Activated CD4-positive, alpha-beta T cell treated with anti-CD3 and anti-CD28 coated beads, Interleukin-2, Interleukin-4, amounts not matched to agents 100 ng/mL and 50 ng/mL, durations not matched to agents 16 hours and 8 hours (primary cell): ENCODE data around the gene CYP4A11.
"Not testable (repeated sequence)": the region's sequence is repeated elsewhere in the genome, so short reads cannot be mapped to it uniquely, and the experiment has no call there.

Source experiments
- DNase-seq: peaks from one replicate; pipeline ENCODE4 v3.0.0-alpha.2; 2020; ENCODE audit warnings: low spot score

CYP4A11 gene, protein sequence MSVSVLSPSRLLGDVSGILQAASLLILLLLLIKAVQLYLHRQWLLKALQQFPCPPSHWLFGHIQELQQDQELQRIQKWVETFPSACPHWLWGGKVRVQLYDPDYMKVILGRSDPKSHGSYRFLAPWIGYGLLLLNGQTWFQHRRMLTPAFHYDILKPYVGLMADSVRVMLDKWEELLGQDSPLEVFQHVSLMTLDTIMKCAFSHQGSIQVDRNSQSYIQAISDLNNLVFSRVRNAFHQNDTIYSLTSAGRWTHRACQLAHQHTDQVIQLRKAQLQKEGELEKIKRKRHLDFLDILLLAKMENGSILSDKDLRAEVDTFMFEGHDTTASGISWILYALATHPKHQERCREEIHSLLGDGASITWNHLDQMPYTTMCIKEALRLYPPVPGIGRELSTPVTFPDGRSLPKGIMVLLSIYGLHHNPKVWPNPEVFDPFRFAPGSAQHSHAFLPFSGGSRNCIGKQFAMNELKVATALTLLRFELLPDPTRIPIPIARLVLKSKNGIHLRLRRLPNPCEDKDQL

DNA sequence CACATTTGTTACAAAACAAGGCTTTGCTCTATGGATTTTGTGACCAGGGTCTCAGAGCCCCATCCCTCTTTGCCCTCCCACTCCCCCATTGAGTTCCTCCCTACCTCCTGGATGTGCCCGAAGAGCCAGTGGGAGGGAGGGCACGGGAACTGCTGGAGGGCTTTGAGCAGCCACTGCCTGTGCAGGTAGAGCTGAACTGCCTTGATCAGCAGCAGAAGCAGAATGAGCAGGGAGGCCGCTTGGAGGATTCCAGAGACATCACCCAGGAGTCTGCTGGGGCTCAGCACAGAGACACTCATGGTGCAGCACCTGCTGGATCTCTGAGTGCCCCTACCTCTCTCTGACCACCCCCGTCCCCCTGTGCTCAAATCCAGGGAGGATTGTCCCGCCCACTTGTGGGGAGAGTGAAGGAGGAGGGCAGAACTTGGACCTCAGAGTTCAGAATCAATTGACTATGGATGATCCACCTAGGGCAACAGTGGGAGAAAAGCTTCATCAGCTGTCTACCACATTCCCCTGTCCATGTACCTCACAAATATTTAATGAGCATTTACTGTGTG lies at the start of gene CYP4A11:
TSS of gene CYP4A11 (minus strand) at position 342 of the 560 bp plus-strand sequence. CDS start at position 299, 43 bp downstream.
- no peak for DNase-seq

DNA sequence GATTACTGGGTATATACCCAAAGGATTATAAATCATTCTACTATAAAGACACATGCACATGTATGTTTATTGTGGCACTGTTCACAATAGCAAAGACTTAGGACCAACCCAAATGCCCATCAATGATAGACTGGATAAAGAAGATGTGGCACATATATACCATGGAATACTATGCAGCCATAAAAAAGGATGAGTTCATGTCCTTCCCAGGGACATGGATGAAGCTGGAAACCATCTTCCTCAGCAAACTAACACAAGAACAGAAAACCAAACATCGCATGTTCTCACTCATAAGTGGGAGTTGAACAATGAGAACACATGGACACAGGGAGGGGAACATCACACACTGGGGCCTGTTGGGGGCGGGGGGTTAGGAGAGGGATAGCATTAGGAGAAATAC lies 49.3 kb upstream of the CYP4A11 start:
- DNase-seq = not testable (repeated sequence)

DNA sequence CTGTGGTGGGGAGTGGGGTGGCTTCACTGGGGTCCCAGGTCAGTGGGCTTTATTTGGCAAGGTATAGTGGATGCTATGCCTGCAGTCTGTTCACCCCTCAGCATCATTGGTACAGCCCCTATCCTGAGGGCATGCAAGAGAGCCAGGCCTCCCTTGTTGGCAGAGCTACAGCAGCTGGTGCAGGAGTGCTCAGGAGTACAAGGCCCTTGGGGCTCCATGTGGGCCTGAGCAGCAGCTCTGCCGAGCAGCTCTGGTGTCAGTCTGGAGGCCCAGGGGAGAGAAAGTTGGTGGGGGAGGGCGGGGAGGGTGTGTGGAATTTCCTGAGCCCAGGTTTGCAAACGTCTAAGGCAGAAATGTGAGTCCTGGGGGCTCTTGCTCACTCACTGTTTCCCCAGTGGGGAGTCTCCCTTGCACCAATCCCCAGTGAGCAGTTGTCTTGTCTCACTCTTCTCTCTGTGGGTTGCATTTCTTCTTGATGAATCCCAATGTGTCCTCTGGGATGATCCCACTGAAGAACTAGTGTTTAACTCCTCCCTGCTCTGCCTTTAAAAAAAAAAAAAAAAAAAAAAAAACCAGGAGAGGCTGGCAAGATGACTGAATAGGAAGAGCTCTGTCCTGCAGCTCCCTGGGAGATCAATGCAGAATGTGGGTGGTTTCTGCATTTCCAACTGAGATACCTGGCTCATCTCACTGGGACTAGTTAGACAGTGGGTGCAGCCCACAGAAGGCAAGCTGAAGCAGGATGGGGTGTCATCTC lies 42.7 kb upstream of the CYP4A11 start:
- DNase-seq = no peak

DNA sequence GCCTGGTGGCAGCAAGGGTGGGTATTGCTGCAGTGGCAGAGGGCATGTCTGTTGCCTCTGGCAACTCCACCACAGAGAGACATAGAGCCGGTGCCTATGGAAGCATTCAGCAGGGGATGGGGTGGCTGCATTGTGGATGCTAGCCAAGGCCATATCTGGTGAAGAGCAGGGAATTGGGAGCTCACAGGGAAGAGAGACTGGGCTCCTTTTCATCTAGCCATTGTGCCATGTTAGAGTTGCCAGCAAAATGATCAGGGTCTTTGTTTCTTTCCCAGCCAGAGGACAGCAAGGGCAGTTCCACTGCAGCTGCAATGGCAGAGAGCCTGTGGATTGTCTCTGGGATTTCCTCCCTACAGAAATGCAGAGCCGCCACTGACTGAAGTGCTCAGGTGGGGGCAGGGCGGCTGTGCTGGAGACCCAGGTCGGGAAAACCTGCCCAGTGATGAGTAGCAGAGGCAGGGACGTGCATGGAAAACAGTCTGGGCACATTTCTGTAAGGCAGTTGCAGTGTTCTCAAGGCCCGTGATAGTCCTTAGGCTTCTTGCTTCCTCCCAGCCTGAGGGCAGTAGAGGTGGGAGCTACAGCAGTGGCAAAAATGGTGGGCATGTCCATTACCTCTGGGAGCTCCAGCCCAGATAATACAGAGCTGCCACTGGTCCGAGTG lies 42.0 kb upstream of the CYP4A11 start:
- no peak for DNase-seq

DNA sequence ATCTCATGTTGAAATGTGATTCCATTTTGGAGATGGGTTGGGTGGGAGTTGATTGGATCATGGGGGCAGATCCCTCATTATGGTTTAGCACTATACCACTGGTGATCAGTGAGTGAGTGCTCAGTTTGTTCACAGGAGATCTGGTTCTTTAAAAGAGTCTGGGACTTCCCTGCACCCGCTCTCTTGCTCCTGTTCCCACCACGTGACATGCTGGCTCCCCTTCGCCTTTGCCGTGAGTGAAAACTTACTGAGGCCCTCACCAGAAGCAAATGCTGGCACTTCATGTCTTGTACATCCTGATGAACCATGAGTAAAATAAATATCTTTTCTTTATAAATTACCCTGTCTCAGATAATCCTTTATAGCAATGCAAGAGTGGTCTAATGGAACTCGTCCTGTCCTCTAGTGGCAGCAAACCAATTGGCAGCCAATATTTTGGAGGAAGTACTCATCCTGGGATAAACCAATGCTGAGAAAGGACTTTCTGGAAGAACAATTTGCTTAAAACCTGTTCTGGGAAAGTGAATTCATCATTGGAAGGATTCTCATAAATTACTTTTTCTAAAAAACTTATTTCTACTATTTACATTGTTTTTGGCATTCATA lies 27.8 kb upstream of the CYP4A11 start:
- DNase-seq = no peak

DNA sequence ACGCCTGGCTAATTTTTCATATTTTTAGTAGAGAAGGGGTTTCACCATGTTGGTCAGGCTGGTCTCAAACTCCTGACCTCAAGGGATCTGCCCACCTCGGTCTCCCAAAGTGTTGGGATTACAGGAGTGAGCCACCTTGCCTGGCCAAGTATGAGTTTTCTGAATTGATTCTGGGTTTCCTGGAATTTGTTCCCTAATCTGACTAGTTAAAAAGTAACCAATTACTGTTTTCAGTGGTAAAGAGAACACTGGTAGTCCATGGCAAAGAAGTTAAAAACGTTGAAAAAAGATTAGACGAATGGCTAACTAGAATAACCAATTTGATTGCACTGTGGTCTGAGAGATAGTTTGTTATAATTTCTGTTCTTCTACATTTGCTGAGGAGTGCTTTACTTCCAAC lies 21.0 kb upstream of the CYP4A11 start:
- DNase-seq = not testable (repeated sequence)

DNA sequence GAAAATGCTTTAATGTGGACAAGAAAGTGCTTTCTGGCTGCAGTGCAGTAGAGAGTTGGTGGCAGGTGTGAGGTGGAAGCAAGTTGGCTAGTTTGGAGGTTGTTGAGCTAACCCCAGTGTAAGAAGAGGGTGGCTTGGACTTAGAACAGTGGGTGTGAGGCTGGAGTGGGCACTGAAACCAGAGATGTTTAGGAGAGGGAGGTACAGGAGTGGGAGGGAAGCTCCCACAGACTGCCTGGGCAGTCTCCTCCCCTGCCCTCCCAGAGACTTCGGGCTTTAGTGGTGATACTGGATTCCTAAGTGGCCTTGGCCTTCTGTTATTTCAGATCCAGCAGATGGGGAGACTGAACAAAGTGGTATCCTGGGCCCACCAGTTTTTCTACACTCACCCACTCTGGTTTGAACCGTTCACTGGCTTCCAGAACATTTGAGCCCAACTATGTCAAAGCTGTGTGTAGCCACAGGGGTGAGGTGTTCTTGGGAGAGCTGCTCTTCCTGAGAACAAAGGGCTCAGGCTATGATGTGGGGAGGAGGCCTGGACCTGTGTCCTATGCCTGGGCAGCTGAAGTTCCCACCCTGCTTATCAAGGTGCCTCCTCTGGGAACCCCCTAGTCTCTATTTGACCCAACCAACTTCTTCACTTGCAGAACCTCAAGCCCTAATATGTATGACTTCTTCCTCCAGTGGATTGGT lies 19.9 kb upstream of the CYP4A11 start:
- no peak for DNase-seq

DNA sequence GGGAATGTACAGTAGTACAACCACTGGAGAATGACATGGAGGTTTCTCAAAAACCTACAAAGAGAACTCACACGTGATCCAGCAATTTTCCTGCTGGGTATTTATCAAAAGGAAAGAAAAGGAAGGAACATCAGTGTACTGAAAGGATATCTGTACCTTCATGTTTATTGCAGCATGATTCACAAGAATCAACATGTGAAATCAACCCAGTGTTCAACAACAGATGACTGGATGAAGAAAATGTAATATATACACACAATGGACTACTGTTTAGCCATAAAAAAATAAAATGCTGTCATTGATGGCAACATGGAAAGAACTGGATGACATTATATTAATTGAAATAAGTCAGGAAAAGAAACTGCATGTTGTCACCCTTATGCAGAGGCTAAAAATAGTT lies 19.0 kb upstream of the CYP4A11 start:
- no peak for DNase-seq

DNA sequence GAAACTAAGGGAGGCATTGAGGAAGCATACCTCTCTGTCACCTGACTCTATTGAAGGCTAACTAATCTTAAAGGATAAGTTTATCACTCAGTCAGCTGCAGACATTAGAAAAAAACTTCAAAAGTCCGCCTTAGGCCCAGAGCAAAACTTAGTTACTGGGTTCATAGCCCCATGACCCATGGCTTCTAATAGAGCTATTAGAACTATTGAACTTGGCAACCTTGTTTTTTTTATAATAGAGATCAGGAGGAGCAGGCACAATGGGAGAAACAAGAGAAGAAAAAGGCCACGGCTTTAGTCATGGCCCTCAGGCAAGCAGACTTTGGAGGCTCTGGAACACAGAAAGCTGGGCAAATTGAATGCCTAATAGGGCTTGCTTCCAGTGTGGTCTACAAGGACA lies 13.8 kb upstream of the CYP4A11 start:
- DNase-seq = not testable (repeated sequence)

DNA sequence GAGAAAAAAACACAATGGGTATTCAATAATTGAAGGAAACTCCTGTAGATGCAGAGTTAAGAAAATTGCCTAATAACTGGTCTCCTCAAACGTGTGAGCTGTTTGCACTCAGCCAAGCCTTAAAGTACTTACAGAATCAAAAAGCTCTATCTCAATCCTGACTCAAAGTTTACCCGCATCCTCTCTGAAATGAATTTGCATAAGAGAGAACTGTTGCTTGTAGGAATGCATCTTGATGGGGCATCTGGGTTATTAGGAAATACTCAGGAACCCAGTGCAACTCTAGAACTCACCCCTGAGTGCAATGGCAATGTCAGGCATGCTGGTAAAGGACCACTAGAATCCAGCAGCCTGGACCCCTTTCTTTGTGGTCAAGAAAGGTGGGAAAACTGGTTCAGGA lies 12.6 kb upstream of the CYP4A11 start:
- not testable (repeated sequence) for DNase-seq

DNA sequence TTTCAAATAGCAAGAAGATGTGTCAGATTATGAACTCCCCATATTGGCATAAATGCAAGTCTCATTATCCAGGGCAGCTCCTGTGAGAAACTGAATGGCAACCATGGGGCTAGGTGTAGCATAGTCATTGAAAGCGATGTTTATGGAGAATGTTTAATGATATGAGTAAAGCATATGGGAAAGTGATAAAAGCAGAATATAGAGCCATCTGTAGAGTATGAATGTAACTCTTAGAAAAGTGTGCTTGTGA lies 8.1 kb upstream of the CYP4A11 start:
- DNase-seq = not testable (repeated sequence)

DNA sequence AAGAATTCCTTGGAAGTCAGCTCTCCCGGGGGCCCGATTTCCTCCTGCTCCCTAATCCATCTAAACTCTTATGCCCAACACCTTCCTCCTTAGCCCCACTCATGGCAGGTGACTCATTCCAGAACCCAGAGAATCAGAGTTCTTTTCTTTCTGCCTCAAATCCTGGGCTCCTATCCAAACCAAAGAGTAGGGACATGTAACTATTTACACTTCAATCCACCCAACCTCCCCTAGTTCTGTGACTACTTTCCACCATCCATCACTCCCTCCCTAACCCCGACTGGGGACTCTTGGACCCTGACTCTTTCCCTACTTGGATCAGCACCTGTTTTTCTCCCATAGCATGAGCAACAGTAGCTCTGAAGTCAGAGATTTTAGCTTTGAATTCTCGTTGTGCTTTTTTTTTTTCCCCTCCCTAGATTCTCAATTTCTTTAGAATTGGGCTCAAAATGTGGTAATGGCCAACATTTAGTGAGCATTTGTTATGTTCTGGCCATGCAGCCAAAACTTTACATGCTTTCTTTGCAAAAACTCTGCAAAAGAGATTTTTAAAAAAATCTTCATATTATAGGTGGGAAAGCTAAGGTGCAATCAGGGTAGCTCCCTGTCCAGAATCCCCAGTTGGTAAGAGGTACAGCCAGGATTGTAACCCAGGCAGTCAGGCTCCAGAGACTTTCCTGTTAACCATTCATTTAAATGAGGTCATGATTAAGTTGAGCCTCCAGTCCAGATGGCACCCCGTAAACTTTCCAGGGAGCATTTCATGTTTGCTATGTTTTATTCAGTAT lies 7.5 kb upstream of the CYP4A11 start:
- DNase-seq = no peak

DNA sequence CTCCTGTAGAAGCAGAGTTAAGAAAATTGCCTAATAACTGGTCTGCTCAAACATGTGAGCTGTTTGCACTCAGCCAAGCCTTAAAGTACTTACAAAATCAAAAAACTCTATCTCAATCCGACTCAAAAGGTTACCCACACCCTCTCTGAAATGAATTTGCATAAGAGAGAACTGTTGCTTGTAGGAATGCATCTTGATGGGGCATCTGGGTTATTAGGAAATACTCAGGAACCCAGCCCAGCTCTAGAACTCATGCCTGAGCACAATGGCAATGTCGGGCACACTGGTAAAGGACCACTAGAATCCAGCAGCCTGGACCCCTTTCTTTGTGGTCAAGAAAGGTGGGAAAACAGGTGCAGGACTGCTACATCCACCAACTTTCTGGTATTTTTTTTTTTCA lies 6.4 kb upstream of the CYP4A11 start:
- not testable (repeated sequence) for DNase-seq

DNA sequence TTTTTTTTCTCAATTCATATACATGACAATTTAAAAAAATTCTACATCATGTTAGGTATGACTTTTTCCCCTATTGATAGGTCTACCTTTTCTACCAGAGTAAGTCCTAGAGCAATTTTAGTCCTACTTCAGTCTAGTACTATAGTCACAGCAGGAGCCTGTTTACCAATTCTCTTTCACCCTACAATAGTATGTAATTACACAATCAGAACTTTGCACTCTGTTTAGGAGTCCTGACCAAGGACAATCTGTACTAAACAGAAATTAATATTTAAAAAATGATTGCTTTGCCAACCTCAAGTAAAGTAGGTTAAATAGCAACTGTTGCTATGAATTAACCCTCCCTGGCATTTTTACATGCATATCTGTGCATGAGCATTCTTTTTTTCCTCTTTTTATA lies 810 bp upstream of the CYP4A11 start:
- no peak for DNase-seq

DNA sequence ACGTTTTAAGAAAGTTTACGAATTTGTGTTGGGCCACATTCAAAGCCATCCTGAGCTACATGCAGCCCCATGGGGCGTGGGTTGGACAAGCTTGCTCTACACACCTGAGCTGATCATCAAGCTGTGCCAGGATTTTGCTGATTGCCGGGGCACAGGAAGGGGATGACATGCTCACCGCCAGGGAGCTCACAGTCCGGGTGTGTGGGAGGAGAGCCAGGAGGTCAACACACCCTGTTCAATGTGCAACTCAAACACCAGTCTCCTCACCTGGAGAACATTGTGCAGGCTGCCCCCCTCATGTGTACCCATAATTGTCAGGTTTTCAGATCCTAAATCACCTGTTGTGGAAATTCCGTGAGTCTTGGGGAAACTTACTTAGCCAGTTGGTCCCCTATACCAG lies 969 bp downstream of the CYP4A11 start:
- DNase-seq = no peak

DNA sequence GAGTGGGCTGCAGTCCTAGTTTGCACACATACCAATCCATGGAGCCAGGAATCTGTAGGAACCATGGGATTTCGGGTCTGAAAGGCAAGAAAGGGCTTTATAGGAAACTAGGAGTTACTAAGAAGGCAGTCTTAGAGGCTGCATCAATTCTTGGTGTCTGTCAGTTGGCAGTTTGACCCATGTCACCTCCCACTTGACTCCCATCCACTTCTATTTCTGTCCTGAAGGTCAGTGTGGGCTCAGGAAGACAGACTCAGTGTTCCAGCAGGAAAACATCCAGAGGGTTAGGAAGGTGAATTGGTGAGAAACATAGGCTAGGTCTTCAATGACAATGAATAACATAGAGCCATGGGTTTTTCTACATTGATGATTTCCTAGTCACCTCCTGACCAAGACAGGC lies 4.0 kb downstream of the CYP4A11 start:
- DNase-seq = no peak

DNA sequence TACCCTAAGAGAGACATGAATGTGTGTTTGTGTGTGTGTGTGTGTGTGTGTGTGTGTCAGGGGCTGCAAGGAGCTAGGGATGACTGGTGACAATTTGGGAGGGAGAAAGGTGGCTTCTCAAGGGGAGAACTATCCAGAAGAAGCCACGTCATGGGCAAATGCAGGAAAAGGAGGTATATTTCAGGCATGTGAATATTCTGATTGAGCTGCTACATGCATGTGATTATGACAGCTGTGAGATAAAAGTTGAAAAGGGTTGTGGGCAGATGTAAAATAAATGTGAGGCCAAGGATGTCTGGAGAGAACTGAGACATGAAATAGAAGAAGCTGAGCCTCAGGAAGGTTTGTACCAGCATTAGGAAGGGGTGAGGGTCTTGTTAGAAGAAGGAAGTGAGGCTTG lies 4.5 kb downstream of the CYP4A11 start:
- no peak for DNase-seq

DNA sequence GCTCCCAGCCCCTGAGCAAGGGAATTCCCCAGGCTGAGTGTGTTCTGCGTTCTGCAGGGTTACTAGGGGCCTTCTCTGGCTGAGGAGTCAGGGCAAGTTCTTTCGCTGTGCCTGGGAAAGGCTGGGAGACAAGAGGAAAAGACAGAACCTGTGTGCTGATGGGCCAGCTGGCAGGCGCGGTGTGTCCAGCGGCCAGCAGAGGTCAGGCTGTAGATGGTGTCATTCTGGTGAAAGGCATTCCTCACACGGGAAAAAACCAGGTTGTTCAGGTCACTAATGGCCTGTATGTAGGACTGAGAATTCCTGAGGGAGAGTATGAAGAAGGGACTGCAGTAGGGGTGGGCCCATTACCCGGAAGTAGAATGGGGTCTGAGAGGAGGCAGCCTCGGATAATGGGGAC lies 6.4 kb downstream of the CYP4A11 start:
- not testable (repeated sequence) for DNase-seq

DNA sequence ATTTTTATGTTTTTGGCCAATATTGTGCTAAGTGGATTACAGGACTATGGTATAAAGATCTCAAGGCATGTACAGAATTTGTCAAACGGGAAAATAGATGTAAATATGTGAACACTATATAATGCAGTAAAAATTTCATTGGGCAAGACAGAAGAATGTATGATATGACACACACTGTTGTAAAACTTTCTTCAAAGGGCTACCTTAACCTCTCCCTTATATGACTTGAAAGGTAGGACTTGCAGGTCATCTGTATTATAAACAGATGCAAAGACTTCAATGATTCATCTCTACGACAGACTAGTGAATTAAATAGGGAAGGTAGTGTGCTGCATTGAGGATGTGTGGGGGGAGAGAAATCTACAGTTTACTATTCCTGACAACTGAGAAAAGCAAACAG lies 9.3 kb downstream of the CYP4A11 start:
- DNase-seq = not testable (repeated sequence)

DNA sequence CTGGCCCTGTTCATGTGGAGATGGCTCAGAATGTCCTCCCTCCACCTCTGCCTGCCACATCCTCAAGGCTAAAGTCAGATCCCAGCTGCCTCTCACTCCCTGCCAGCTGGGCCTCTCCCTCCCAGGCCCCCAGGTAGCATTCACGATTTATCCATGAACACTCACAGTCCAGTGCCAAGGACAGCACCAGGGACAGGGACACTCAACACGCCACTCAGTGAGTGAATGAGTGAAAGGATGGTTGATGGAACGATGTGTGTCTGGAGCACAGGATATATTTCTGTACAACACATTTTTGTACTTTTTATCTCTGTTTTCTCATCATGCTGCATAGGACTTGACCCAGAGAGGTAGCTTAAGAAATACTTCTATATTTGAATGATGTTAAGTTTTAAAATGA lies 10.1 kb downstream of the CYP4A11 start:
- DNase-seq = no peak
